Hepatocyte (in vitro differentiated cells): ENCODE measurements around the gene SLC12A8. TPM values are rescaled to one million over a fixed set of nuclear protein-coding genes. Genes with fewer than 3 reads are reported as not detected.

Experiments
- DNase-seq: peaks from one replicate; pipeline ENCODE4 v3.0.0-alpha.2; 2016; ENCODE audit warnings: low spot score
- H2AFZ ChIP-seq: fragments of 200-600 bp; sonication (generic); 2 replicates; pipeline ENCODE4 v1.6.0; 2016; ENCODE audit warnings: antibody characterized with exemption, mild to moderate bottlenecking
- H3K27ac ChIP-seq: fragments of 200-600 bp; sonication (generic); 2 replicates; pipeline ENCODE4 v1.5.1; 2016; ENCODE audit warnings: mild to moderate bottlenecking
- H3K27me3 ChIP-seq: fragments of 200-600 bp; sonication (generic); 2 replicates; pipeline ENCODE4 v1.6.1; 2016
- H3K36me3 ChIP-seq: fragments of 200-600 bp; sonication (generic); replicated peaks from 2 replicates; pipeline ENCODE4 v1.5.1; 2016; ENCODE audit warnings: low read depth; ENCODE audit not compliant: insufficient read depth
- H3K4me1 ChIP-seq: fragments of 200-600 bp; sonication (generic); 2 replicates; pipeline ENCODE4 v1.5.1; 2016; ENCODE audit warnings: mild to moderate bottlenecking, moderate library complexity; ENCODE audit not compliant: insufficient read depth
- H3K4me2 ChIP-seq: fragments of 200-600 bp; sonication (generic); 2 replicates; pipeline ENCODE4 v1.6.0; 2016
- H3K4me3 ChIP-seq: fragments of 200-600 bp; sonication (generic); 2 replicates; pipeline ENCODE4 v1.5.1; 2016; ENCODE audit warnings: mild to moderate bottlenecking
- H3K79me2 ChIP-seq: fragments of 200-600 bp; sonication (generic); 2 replicates; pipeline ENCODE4 v1.6.0; 2017; ENCODE audit warnings: mild to moderate bottlenecking
- H3K9me2 ChIP-seq: fragments of 200-600 bp; sonication (generic); replicated peaks from 2 replicates; pipeline ENCODE4 v1.6.0; 2017; ENCODE audit warnings: mild to moderate bottlenecking; ENCODE audit not compliant: insufficient read depth
- H3K9me3 ChIP-seq: fragments of 200-600 bp; sonication (generic); 2 replicates; pipeline ENCODE4 v1.5.1; 2016; ENCODE audit warnings: low read depth, mild to moderate bottlenecking
- H4K20me1 ChIP-seq: fragments of 200-600 bp; sonication (generic); 2 replicates; pipeline ENCODE4 v1.6.0; 2016; ENCODE audit warnings: mild to moderate bottlenecking; ENCODE audit not compliant: insufficient read depth, poor library complexity, severe bottlenecking
- EZH2 ChIP-seq: fragments of 200-600 bp; sonication (generic); IDR thresholded peaks from 2 replicates; pipeline ENCODE4 v1.6.1; 2016; ENCODE audit warnings: antibody characterized with exemption, mild to moderate bottlenecking, borderline replicate concordance
- EZH2phosphoT487 ChIP-seq: fragments of 200-600 bp; sonication (generic); IDR thresholded peaks from one replicate; pipeline ENCODE4 v1.6.1; 2018; ENCODE audit warnings: antibody characterized with exemption, mild to moderate bottlenecking, low read depth, moderate library complexity; ENCODE audit not compliant: unreplicated experiment, severe bottlenecking
- WGBS: methylation state at CpG from one replicate; pipeline ENCODE4 v1.1.6; 2016; ENCODE audit warnings: low lambda C conversion rate; ENCODE audit errors: missing lambda C conversion rate; 5-methylcytosine and 5-hydroxymethylcytosine counted together
- polyA plus RNA-seq: library from polyadenylated mRNA; unstranded; fragments of >200 nt; fragmentation: Nextera tagmentation; extraction: Ambion mirVana; gene quantifications from 2 replicates; pipeline ENCODE4 v1.2.1, GENCODE V29; 2016
- total RNA-seq: library from RNA; depleted of rRNA; stranded (reverse); fragments of >200 nt; gene quantifications from 2 replicates; pipeline ENCODE4 v1.2.3, GENCODE V29; 2014
- TF ChIP-seq, protein P1 (sequence below): fragments of 200-600 bp; sonication (generic); IDR thresholded peaks from 2 replicates; pipeline ENCODE4 v1.5.1; 2016; ENCODE audit warnings: antibody characterized with exemption, mild to moderate bottlenecking; ENCODE audit not compliant: poor library complexity

The SLC12A8 gene
- total and polyA plus RNA-seq, 2 experiments from 2014 or later, result 18.9 to 20.0 TPM

DNA sequence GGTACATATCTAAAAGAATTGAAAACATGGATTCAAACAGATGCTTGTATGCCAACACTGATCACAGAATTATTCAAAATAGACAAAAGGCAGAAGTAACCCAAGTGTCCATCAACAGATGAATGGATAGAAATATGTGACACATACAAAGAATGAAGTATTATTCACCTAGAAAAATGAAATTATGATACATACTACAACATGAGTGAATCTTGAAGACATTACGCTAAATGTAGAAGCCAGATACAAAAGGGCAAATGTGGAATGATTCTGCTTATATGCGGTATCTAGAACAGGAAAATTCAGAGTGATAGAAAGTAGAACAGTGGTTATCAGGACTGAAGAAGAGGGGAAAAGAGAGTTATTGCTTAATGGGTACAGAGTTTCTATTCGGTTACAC lies 26.2 kb upstream of the SLC12A8 start:
- no peak overlapping the region for H2AFZ ChIP-seq
- no peak for TF ChIP-seq EZH2
- TF ChIP-seq, protein P1, sequence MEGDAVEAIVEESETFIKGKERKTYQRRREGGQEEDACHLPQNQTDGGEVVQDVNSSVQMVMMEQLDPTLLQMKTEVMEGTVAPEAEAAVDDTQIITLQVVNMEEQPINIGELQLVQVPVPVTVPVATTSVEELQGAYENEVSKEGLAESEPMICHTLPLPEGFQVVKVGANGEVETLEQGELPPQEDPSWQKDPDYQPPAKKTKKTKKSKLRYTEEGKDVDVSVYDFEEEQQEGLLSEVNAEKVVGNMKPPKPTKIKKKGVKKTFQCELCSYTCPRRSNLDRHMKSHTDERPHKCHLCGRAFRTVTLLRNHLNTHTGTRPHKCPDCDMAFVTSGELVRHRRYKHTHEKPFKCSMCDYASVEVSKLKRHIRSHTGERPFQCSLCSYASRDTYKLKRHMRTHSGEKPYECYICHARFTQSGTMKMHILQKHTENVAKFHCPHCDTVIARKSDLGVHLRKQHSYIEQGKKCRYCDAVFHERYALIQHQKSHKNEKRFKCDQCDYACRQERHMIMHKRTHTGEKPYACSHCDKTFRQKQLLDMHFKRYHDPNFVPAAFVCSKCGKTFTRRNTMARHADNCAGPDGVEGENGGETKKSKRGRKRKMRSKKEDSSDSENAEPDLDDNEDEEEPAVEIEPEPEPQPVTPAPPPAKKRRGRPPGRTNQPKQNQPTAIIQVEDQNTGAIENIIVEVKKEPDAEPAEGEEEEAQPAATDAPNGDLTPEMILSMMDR, result no peak
- TF ChIP-seq EZH2phosphoT487, result no peak
- WGBS, result 97% methylated on average over 3 of the region's 3 CpGs
- H3K36me3 ChIP-seq, result no peaks in the 10 kb centered on the region
- H3K9me3 ChIP-seq, result no peaks in the 10 kb centered on the region
- no peaks in the 10 kb centered on the region for H3K4me1 ChIP-seq
- H3K9me2 ChIP-seq, result no peaks in the 10 kb centered on the region
- no peaks in the 10 kb centered on the region for H4K20me1 ChIP-seq
- H3K27me3 ChIP-seq, result no peaks in the 10 kb centered on the region
- H3K79me2 ChIP-seq, result peaks cover 3% of the 10 kb centered on the region
- no peak overlapping the region for H3K27ac ChIP-seq
- no peak overlapping the region for H3K4me2 ChIP-seq
- H3K4me3 ChIP-seq, result no peak overlapping the region
- no peak for DNase-seq

- H3K36me3 ChIP-seq, result no peaks in the 10 kb centered on the region
- H3K27me3 ChIP-seq, result no peaks in the 10 kb centered on the region
- no peak overlapping the region for H3K4me2 ChIP-seq
- H3K4me1 ChIP-seq, result no peaks in the 10 kb centered on the region
- peaks cover 3% of the 10 kb centered on the region for H3K79me2 ChIP-seq
- no peak for TF ChIP-seq EZH2
- no peak for TF ChIP-seq EZH2phosphoT487
- TF ChIP-seq, protein P1, result no peak
- peak overlapping the region; percentile 13 for H3K27ac ChIP-seq
- WGBS, result 79% methylated on average over 6 of the region's 6 CpGs
- no peak overlapping the region for H2AFZ ChIP-seq
- no peak for DNase-seq
- no peaks in the 10 kb centered on the region for H4K20me1 ChIP-seq
- H3K9me3 ChIP-seq, result no peaks in the 10 kb centered on the region
- H3K9me2 ChIP-seq, result no peaks in the 10 kb centered on the region
- no peak overlapping the region for H3K4me3 ChIP-seq
Observed at GRCh38 chr3:125236331-125236903, 23.9 kb upstream of the SLC12A8 start.

DNA sequence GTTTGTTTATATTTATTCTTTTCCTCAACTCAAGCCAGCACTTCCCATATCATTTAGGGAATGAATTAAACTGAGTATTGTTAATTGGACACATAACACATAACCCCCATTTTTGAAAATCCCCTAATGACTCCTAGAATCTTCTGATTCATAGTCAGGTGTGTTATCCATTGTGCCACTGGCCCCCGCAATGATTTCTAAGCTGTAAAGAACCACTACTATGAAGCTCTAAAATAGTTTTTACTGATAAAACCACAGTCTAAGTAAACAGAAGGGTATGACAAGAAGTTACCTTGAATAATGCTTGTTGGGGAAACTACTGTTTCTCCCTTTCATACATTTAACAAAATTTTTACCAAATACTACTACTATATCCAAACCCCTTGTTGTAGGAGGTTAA lies 22.3 kb upstream of the SLC12A8 start:
- Histone ChIP-seq H3K9me2 (no peaks in the 10 kb centered on the region), H3K4me3 (no peak overlapping the region), H3K9me3 (no peaks in the 10 kb centered on the region), H2AFZ (no peak overlapping the region), H3K36me3 (no peaks in the 10 kb centered on the region), H3K4me2 (no peak overlapping the region), H3K27me3 (no peaks in the 10 kb centered on the region), H4K20me1 (no peaks in the 10 kb centered on the region), H3K27ac (no peak overlapping the region), H3K4me1 (no peaks in the 10 kb centered on the region), H3K79me2 (peaks cover 5% of the 10 kb centered on the region)
- 80% methylated on average over 1 of the region's 1 CpG for WGBS
- TF ChIP-seq EZH2phosphoT487, result no peak
- TF ChIP-seq, protein P1, result no peak
- TF ChIP-seq EZH2, result no peak
- DNase-seq, result no peak
